Fibroblast of skin of right quadriceps (primary cell): ENCODE results near the gene TMEM14A.
"Not testable (repeated sequence)": the region's sequence is repeated elsewhere in the genome, so short reads cannot be mapped to it uniquely, and the experiment has no call there.

Experiments used
- DNase-seq: peaks from one replicate; pipeline ENCODE4 v3.0.0-alpha.2; 2013

Gene TMEM14A

GRCh38 chr6:52670502-52671409, at the start of gene TMEM14A:
Gene TMEM14A, plus strand, starts transcription at chr6:52671113. Its CDS starts 5,990 bp downstream, at chr6:52677103.
- peak; percentile 85 for DNase-seq

- DNase-seq = no peak
Measured at GRCh38 chr6:52621631-52622030, 49.3 kb upstream of the TMEM14A start.

DNA sequence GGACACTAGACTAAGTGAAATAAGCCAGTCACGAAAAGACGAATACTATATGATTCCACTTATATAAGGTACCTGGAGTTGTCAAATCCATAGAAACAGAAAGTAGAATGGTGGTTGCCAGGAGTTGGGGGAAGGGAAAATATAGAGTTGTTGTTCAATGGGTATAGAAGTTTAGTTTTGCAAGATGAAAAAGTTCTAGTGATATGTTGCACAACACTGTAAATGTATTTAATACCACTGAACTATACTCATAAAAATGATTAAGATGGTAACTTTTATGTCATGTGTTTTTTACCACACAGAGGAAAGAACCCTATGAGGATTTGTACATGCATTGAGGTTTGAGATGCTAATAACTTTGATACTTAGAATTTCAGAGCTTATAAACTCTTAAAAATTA, 48.1 kb upstream of the TMEM14A start:
- DNase-seq = no peak

DNA sequence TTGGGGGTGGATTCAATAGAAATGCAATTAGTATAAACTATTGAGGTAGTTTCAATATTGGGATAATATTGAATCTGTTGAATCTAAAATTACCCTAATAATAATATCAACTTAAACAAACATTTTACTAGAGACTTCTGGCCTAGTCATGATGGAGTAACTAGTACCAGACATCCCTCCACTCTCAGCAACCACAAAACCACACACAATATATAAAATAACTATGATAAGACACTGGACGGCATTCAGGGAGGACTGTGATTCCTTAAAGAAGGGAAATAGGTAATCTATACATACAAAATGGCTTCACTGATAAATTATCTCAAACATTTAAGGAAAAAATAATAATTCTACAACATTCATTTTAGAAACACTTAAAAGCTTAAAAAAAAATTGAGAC, 38.9 kb upstream of the TMEM14A start:
- DNase-seq = no peak

DNA sequence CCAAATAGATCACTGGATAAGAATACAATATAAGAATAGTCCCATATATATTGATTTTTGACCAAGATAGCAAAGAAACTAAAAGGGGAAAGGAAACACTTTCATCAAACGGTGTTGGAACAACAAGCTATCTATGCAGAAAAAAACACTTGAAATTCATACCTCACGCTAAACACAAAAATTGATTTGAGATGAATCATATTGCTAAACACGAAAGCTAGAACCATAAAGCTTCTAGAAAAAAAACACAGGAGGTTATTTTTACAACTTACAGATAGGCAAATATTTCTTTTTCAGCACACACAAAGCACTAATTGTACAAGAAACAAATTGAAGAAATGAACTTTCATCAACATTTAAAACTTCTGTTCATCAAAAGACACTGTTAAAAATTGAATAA, 36.7 kb upstream of the TMEM14A start:
- DNase-seq = no peak

DNA sequence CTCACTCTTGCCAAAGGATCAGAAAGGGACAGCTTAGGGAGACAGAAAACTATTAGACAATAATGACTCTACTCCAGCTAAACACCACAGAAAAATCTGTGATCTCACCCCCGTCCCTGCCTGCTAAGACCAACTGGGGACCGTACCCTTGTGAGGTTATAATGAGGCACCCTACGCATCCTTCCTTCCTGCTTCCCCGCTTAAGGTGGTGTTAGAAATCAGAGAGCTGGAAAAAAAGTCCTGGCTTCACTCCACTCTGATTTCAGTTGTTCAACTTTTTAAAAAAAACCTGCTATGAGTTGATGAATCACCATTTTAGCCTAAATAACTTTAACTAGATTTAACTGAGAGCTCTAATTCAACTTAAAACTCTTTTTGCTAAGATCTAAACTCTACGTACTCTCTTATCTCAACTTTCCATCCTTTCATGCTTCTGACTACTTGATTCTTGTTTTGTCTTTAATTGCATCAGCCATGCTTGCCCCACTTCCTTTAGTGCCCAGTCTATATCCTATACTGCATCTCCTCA, 35.8 kb upstream of the TMEM14A start:
- DNase-seq = peak; percentile 27

- no peak for DNase-seq
Measured at GRCh38 chr6:52636830-52637229, 34.1 kb upstream of the TMEM14A start.

DNA sequence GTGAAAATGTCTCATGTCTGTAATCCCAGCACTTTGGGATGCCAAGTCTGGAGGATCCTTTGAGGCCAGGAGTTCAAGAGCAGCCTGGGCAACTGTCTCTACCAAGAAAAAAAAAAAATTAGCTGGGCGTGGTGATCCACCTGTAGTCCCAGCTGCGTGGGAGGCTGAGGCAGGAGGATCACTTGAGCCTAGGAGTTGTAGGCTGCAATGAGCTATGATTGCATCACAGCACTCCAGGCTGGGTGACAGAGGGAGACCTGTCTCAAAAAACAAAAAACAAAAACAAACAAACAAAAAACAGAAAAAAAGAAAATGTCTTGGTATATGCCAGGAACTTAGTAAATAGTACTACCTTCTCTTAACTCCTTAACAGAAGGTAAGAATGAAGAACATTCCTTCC, 31.4 kb upstream of the TMEM14A start:
- no peak for DNase-seq

- DNase-seq = peak; percentile 42
Measured at GRCh38 chr6:52640170-52640569, 30.7 kb upstream of the TMEM14A start.

DNA sequence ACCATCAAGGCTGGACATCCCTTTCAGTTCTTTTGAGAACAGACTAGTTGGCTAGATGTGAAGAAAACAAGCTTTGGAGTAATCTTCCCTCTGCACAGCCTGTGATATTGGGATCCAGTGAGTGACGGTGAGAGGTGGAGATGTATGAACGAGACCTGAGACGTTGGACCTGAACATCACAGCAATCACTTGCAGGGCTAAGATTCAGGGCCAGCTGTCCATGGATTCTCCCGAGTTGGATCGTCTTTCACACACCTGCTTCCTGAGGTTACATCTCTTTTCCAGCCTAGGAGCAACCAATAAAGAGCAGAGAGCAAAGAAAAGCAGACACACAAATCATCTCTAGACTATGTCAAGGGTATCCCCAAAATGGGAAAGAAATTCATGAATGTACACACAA, 30.0 kb upstream of the TMEM14A start:
- DNase-seq = no peak

DNA sequence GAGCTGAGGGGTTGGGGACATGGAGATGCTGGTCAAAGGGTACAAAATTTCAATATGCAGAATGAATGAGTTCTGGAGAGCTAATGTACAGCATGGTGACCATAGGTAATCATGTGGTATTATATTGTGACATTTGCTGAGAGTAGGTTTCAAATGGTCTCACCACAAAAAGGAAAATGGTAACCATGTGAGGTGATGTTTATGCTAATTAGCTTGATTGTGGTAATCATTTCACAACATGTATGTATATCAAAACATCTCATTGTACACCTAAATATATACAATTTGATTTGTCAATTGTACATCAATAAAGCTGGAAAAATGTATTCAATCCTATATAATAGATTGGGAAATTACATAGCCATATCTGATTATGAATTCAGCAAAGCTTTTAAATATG, 29.5 kb upstream of the TMEM14A start:
- DNase-seq = no peak

DNA sequence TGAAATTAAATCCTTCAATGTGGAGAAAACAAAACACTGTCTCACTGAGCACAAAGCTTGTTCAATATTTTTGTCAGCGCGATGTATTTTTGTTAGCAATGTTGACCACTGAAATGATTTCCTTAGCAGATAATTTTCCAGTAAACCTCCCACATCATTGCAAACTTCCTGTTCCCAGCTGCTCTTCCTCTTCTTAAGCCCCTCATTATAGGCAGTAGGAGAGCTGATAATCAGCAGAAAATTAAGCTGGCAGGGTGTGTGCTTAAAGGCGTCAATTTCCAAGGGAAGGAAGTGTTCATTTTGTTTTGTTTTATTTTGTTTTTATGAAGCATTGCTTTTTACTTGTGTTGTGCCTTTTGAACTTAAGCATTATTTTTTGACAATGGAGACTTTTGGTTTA, 29.1 kb upstream of the TMEM14A start:
- DNase-seq = no peak

- no peak for DNase-seq
Measured at GRCh38 chr6:52642368-52642767, 28.5 kb upstream of the TMEM14A start.

GRCh38 chr6:52643158-52643557, 27.8 kb upstream of the TMEM14A start:
- DNase-seq = no peak

DNA sequence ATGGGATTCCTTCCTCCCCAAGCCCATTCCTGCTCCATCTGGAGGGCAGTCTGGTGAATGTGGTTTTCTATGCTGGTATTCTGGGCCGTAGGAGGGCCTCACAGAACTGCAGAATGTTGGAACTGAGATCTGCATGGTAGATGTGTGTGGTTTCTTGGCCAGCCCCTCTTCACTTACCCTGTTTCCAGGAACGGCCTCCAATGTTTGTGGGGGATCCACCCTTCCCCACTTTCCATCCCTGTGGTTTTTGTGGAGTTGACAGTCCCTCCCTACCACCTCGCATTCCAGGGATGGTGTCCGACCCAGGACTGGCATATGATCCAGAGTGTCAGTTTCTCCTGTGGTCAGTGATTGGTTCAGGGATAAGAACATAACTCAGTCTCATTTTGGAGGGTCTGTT, 26.7 kb upstream of the TMEM14A start:
- DNase-seq = no peak

DNA sequence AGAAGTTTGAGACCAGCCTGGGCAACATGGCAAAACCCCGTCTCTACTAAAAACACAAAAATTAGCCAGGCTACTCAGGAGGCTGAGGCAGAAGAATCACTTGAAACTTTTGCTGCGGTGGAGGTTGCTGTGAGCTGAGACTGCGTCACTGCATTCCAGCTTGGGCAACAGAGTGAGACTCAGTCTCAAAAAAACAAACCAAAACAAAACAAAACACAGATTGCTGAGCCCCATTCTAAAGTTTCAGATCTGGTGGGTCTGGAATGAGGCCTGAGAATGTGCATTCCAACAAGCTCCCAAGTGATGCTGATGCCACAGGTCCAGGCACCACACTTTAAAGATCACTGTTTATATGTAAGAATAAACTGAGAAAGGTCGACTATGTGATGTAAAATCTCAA, 24.9 kb upstream of the TMEM14A start:
- no peak for DNase-seq

- DNase-seq = peak; percentile 57
Measured at GRCh38 chr6:52647199-52647598, 23.7 kb upstream of the TMEM14A start.

DNA sequence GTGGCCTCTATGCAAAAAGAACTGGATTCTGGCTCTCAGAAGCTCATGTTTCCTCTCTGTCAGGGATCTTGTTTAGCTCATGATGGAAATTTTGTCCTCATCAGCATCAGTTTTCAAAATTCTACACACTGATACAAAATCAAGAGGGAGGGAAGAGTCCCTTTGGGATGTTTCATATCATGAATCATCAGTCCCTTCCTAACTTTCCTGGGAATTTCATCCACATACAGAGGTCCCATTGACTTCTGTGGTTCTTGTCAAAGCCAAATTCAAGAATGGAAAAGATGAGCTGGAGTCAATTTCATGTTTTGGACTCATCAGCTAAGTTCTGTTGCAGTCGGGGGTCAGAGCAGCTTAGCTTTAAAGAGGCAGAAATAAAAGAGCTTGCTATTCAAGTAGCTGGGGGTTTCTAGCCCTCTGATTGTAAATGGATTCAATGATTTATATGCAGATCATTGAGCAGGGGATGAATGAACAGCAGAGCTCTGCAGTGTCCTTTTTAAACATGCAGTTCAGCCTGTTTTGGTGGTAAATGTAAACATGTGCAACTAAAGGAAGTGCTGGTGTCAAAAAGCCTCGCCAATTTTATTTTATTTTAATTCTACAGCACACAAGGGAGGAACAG, 21.3 kb upstream of the TMEM14A start:
- DNase-seq = peak; percentile 54

GRCh38 chr6:52650941-52651340, 20.0 kb upstream of the TMEM14A start:
- DNase-seq = no peak

DNA sequence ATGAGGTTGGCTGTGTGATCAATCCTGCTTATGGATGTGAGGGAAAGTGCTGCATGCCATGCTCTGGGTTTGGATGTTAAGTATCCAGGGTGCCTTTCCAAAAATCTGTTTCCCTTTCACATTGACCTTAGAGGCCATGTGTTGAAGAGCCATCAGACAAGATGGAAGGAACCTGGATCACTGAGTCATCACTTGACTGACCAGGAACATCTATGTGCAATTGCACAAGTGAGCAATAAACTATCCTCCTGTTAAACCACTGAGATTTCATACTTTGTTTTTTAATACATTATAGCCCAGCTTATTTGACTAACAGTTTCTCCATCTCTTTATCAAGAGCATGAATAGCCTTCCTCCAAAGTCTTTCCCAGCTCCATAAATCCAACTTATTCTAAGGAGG, 17.8 kb upstream of the TMEM14A start:
- no peak for DNase-seq

GRCh38 chr6:52654007-52654406, 16.9 kb upstream of the TMEM14A start:
- no peak for DNase-seq

- DNase-seq = no peak
Measured at GRCh38 chr6:52654592-52654991, 16.3 kb upstream of the TMEM14A start.

DNA sequence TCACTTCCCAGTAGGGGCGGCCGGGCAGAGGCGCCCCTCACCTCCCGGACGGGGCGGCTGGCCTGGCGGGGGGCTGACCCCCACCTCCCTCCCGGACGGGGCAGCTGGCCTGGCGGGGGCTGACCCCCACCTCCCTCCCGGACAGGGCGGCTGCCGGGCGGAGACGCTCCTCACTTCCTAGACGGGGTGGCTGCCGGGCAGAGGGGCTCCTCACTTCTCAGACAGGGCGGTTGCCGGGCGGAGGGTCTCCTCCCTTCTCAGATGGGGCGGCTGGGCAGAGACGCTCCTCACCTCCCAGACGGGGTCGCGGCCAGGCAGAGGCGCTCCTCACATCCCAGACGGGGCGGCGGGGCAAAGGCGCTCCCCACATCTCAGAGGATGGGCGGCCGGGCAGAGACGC, 15.0 kb upstream of the TMEM14A start:
- DNase-seq = not testable (repeated sequence)

DNA sequence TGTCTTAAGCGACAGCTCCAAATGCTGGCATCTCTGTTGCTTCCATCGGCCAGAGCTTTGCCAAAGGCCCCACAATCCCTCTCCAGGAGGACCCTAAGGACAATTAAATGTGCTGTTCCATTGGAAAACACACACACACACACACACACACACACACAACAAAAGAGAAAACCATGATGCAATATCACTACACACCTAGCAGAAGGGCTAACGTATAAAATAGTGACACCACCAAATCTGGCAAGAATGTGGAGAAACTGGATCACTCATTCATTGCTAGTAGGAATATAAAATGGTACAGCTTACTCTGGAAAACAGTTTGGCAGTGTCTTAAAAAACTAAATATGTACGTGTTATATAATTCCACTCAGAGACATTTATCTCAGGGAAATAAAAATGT, 13.0 kb upstream of the TMEM14A start:
- DNase-seq = no peak
